Left ventricle myocardium inferior (tissue), 1 donor: Measurements from ENCODE around the gene PTPRN2. TPM values are rescaled to one million over a fixed set of nuclear protein-coding genes. Genes with fewer than 3 reads are reported as not detected.

Source experiments
- DNase-seq: peaks from one replicate; pipeline ENCODE4 v3.0.0-alpha.2; 2020
- H3K27ac ChIP-seq: fragments of 200-600 bp; replicated peaks from 2 replicates; pipeline ENCODE4 v1.8.0; 2021
- H3K27me3 ChIP-seq: fragments of 200-600 bp; 2 replicates; pipeline ENCODE4 v1.8.0; 2021; ENCODE audit warnings: low read depth
- H3K36me3 ChIP-seq: fragments of 200-600 bp; 2 replicates; pipeline ENCODE4 v1.8.0; 2021
- H3K4me1 ChIP-seq: fragments of 200-600 bp; 2 replicates; pipeline ENCODE4 v1.8.0; 2021
- H3K4me3 ChIP-seq: fragments of 200-600 bp; 2 replicates; pipeline ENCODE4 v1.8.0; 2021; ENCODE audit warnings: mild to moderate bottlenecking, moderate library complexity
- H3K9me3 ChIP-seq: fragments of 200-600 bp; replicated peaks from 2 replicates; pipeline ENCODE4 v1.8.0; 2021
- CTCF ChIP-seq: fragments of 200-600 bp; IDR thresholded peaks from 2 replicates; pipeline ENCODE4 v1.8.0; 2021; ENCODE audit warnings: antibody characterized with exemption, mild to moderate bottlenecking, borderline replicate concordance
- intact Hi-C: fragments of 100-400 bp; cut with micrococcal nuclease; formaldehyde crosslinking; loops from one replicate; pipeline ENCODE4 v1.11.0; 2022
- total RNA-seq: library from RNA; stranded (reverse); fragmentation: NEBNext Ultra II Directional; extraction: Animal tissue kit (Norgen Biotek cat#: 25700); gene quantifications from one replicate; pipeline ENCODE4 v1.2.1, GENCODE V29; 2021
- donor health status: DM: no; HTN: yes; CAD: no; lungs with severe emphysema.

The PTPRN2 gene
- total RNA-seq, 1 donor from 2014 or later: 1.3 TPM

- H3K4me1 ChIP-seq: no peaks in the 10 kb centered on the region
- no peak for DNase-seq
- no peak for TF ChIP-seq CTCF
- no peaks in the 10 kb centered on the region for H3K36me3 ChIP-seq
- H3K9me3 ChIP-seq: peaks cover 22% of the 10 kb centered on the region
- peaks cover under 1% of the 10 kb centered on the region for H3K27me3 ChIP-seq
- H3K27ac ChIP-seq: no peak overlapping the region
- intact Hi-C loops: no loop called here
- H3K4me3 ChIP-seq: no peak overlapping the region
Measured at GRCh38 chr7:158143196-158144120, 444.2 kb downstream of the PTPRN2 start.

- Histone ChIP-seq H3K36me3 (no peaks in the 10 kb centered on the region), H3K4me1 (no peaks in the 10 kb centered on the region), H3K27ac (no peak overlapping the region), H3K27me3 (peaks cover 9% of the 10 kb centered on the region), H3K4me3 (no peak overlapping the region), H3K9me3 (peaks cover 22% of the 10 kb centered on the region)
- intact Hi-C loops: no loop called here
- TF ChIP-seq CTCF: no peak
- no peak for DNase-seq
Measured at GRCh38 chr7:158142657-158143056, 445.0 kb downstream of the PTPRN2 start.

GRCh38 chr7:158141806-158142518, 445.7 kb downstream of the PTPRN2 start:
- Histone ChIP-seq H3K36me3 (no peaks in the 10 kb centered on the region), H3K27me3 (peaks cover 12% of the 10 kb centered on the region), H3K4me1 (no peaks in the 10 kb centered on the region), H3K4me3 (no peak overlapping the region), H3K27ac (no peak overlapping the region), H3K9me3 (peaks cover 22% of the 10 kb centered on the region)
- intact Hi-C loops: no loop called here
- TF ChIP-seq CTCF: no peak
- DNase-seq: no peak

- no peak for TF ChIP-seq CTCF
- no peaks in the 10 kb centered on the region for H3K36me3 ChIP-seq
- peaks cover 22% of the 10 kb centered on the region for H3K9me3 ChIP-seq
- no peaks in the 10 kb centered on the region for H3K4me1 ChIP-seq
- H3K4me3 ChIP-seq: no peak overlapping the region
- intact Hi-C loops: no loop called here
- peaks cover 12% of the 10 kb centered on the region for H3K27me3 ChIP-seq
- H3K27ac ChIP-seq: no peak overlapping the region
- no peak for DNase-seq
Measured at GRCh38 chr7:158141221-158141582, 446.4 kb downstream of the PTPRN2 start.

GRCh38 chr7:158140538-158141220, 446.9 kb downstream of the PTPRN2 start:
- Histone ChIP-seq H3K4me3 (no peak overlapping the region), H3K4me1 (no peaks in the 10 kb centered on the region), H3K36me3 (no peaks in the 10 kb centered on the region), H3K9me3 (peaks cover 18% of the 10 kb centered on the region), H3K27me3 (peaks cover 12% of the 10 kb centered on the region), H3K27ac (no peak overlapping the region)
- DNase-seq: no peak
- intact Hi-C loops: no loop called here
- no peak for TF ChIP-seq CTCF
